OCI-LY7 (cell line): ENCODE data around the gene ST6GAL1.
"Not testable (repeated sequence)": the region's sequence is repeated elsewhere in the genome, so short reads cannot be mapped to it uniquely, and the experiment has no call there.

Experiments used
- EZH2phosphoT487 ChIP-seq: fragments of 200-600 bp; sonication (generic); IDR thresholded peaks from 2 replicates; pipeline ENCODE4 v1.6.1; 2018; ENCODE audit warnings: low read depth, borderline replicate concordance, mild to moderate bottlenecking, mixed run types, antibody characterized with exemption, low read length, moderate library complexity, mixed read lengths
- TF ChIP-seq, protein P1 (sequence below): fragments of 200-600 bp; sonication (generic); conservative IDR thresholded peaks from 2 replicates; pipeline ENCODE4 v1.5.1; 2014; ENCODE audit warnings: mild to moderate bottlenecking, antibody characterized with exemption, low read length, moderate library complexity, mixed read lengths

DNA sequence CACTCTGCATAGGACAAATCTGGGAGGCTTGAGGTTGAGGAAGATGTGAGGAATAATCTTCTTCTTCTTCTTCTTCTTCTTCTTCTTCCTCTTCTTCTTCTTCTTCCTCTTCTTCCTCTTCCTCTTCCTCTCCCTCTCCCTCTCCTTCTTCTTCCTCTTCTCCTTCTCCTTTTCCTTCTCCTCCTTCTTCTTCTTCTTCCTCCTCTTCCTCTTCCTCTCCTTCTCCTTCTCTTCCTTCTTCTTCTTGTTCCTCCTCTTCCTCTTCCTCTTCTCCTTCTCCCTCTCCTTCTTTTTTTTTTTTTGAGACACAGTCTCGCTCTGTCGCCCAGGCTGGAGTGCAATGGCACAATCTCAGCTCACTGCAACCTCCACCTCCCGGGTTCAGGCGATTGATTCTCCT is 40.6 kb upstream of the ST6GAL1 start:
- TF ChIP-seq, protein P1, sequence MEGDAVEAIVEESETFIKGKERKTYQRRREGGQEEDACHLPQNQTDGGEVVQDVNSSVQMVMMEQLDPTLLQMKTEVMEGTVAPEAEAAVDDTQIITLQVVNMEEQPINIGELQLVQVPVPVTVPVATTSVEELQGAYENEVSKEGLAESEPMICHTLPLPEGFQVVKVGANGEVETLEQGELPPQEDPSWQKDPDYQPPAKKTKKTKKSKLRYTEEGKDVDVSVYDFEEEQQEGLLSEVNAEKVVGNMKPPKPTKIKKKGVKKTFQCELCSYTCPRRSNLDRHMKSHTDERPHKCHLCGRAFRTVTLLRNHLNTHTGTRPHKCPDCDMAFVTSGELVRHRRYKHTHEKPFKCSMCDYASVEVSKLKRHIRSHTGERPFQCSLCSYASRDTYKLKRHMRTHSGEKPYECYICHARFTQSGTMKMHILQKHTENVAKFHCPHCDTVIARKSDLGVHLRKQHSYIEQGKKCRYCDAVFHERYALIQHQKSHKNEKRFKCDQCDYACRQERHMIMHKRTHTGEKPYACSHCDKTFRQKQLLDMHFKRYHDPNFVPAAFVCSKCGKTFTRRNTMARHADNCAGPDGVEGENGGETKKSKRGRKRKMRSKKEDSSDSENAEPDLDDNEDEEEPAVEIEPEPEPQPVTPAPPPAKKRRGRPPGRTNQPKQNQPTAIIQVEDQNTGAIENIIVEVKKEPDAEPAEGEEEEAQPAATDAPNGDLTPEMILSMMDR: not testable (repeated sequence)
- not testable (repeated sequence) for TF ChIP-seq EZH2phosphoT487
